ENCODE data around the gene DNAJB9. TPM values are rescaled to one million over a fixed set of nuclear protein-coding genes. Genes with fewer than 3 reads are reported as not detected.

The DNAJB9 gene
- total RNA-seq, 2 donors from 2014 or later: 7.8 to 24.7 TPM

DNA sequence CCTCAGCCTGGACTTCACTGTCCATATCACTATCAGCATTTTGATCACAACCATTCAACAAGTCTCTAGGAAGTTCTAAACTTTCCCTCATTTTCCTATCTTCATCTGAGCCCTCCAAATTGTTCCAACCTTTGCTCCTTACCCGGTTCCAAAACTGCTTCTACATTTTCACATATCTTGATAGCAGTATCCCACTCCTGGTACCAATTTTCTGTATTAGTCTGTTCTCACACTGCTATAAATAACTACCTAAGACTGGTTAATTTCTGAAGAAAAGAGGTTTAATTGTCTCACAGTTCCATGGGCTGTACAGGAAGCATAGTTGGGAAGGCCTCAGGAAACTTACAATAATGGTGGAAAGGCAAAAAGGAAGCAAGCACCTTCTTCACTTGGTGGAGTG lies 12.1 kb upstream of the DNAJB9 start:
- no peaks in the 10 kb centered on the region for H3K4me1 ChIP-seq
- H3K9me3 ChIP-seq: no peaks in the 10 kb centered on the region
- no peak for DNase-seq
- intact Hi-C loops (cut with DNase I): no loop called here
- H3K27ac ChIP-seq: no peak overlapping the region
- H3K27me3 ChIP-seq: no peaks in the 10 kb centered on the region
- H3K36me3 ChIP-seq: no peaks in the 10 kb centered on the region
- H3K4me3 ChIP-seq: no peak overlapping the region
- TF ChIP-seq, protein P1, sequence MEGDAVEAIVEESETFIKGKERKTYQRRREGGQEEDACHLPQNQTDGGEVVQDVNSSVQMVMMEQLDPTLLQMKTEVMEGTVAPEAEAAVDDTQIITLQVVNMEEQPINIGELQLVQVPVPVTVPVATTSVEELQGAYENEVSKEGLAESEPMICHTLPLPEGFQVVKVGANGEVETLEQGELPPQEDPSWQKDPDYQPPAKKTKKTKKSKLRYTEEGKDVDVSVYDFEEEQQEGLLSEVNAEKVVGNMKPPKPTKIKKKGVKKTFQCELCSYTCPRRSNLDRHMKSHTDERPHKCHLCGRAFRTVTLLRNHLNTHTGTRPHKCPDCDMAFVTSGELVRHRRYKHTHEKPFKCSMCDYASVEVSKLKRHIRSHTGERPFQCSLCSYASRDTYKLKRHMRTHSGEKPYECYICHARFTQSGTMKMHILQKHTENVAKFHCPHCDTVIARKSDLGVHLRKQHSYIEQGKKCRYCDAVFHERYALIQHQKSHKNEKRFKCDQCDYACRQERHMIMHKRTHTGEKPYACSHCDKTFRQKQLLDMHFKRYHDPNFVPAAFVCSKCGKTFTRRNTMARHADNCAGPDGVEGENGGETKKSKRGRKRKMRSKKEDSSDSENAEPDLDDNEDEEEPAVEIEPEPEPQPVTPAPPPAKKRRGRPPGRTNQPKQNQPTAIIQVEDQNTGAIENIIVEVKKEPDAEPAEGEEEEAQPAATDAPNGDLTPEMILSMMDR (IDR thresholded peaks at IDR 0.05): no peak
- no peak overlapping the region for H3K9ac ChIP-seq (ENCODE audit: low read depth in 2 of 2, low read length in 2 of 2)

DNA sequence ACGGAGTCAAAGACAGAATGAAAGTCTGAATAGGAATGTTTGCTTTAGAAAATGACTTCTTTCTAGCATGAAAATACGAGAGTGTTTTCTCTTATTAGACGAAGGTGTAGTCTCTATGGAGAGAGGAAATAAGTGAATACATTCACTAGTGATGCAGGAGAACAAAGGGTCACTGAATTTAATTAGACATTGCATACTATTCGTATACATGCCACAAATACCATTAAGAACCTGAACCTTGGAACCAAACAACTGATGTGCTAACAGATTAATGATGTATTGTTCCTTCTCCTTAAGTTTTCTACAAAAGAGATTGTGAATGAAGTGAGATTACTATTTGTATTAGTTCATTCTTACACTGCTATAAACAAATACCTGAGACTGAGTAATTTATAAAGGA lies 10.4 kb upstream of the DNAJB9 start:
- intact Hi-C loops (cut with DNase I): no loop called here
- Histone ChIP-seq H3K4me3 (no peak overlapping the region), H3K27ac (no peak overlapping the region), H3K9me3 (no peaks in the 10 kb centered on the region), H3K4me1 (no peaks in the 10 kb centered on the region), H3K36me3 (no peaks in the 10 kb centered on the region), H3K9ac (ENCODE audit: low read depth in 2 of 2, low read length in 2 of 2) (no peak overlapping the region), H3K27me3 (no peaks in the 10 kb centered on the region)
- TF ChIP-seq, protein P1 (IDR thresholded peaks at IDR 0.05): no peak
- no peak for DNase-seq

DNA sequence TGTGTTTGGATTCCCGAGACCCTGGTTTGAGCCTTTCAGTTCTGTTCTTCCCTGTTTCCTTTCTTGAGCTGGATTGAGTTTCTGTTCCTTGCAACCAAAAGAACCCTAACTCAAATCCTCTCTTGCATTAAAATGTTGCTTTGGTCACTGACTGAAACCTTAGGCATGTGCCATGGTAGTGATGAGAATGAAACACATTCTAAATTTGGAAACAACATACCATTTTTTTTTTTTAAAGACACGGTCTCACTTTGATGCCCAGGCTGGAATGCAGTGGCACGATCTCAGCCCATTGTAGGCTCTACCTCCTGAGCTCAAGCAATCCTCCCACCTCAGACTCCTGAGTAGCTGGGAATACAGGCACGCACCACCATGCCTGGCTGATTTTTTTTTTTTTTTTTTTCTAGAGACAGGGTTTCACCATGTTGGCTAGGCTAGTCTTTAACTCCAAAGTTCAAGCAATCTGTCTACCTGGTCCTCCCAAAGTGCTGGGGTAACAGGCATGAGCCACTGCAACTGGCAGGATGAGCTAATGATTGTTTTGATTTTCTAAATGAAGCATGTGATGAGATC lies 8.5 kb upstream of the DNAJB9 start:
- no peaks in the 10 kb centered on the region for H3K27me3 ChIP-seq
- no peak for DNase-seq
- H3K27ac ChIP-seq: no peak overlapping the region
- no peaks in the 10 kb centered on the region for H3K36me3 ChIP-seq
- no peaks in the 10 kb centered on the region for H3K4me1 ChIP-seq
- H3K9me3 ChIP-seq: no peaks in the 10 kb centered on the region
- H3K4me3 ChIP-seq: no peak overlapping the region
- no peak overlapping the region for H3K9ac ChIP-seq (ENCODE audit: low read depth in 2 of 2, low read length in 2 of 2)
- intact Hi-C loops (cut with DNase I): no loop called here
- TF ChIP-seq, protein P1 (IDR thresholded peaks at IDR 0.05): no peak

DNA sequence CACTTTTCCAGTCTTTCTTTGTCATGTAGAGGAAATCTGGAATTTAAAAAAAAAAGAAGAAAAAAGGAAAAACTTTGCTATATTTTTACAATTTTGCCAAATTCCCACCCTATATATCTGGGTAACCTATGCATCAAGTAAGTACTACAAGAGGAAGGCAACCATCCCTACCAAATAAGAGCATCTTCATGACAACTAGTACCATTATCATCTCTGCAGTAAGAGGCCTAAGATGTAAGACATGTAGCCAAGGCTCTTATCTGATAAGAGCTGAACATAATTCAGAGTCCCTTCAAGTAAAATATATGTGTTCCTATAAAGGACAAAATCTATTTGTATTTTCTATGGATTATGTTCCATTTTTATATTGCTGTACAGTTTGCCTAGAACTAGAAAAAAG lies 3.7 kb upstream of the DNAJB9 start:
- H3K4me3 ChIP-seq: no peak overlapping the region
- H3K27me3 ChIP-seq: no peaks in the 10 kb centered on the region
- H3K9me3 ChIP-seq: no peaks in the 10 kb centered on the region
- peaks cover 8% of the 10 kb centered on the region for H3K4me1 ChIP-seq
- no peak overlapping the region for H3K27ac ChIP-seq
- no peak overlapping the region for H3K9ac ChIP-seq (ENCODE audit: low read depth in 2 of 2, low read length in 2 of 2)
- no peak for DNase-seq
- TF ChIP-seq, protein P1 (IDR thresholded peaks at IDR 0.05): no peak
- intact Hi-C loops (cut with DNase I): loop anchor here (5.0 kb wide), 1 partner anchor 39 kb away; the partner anchor contains the start of gene PNPLA8
- no peaks in the 10 kb centered on the region for H3K36me3 ChIP-seq

DNA sequence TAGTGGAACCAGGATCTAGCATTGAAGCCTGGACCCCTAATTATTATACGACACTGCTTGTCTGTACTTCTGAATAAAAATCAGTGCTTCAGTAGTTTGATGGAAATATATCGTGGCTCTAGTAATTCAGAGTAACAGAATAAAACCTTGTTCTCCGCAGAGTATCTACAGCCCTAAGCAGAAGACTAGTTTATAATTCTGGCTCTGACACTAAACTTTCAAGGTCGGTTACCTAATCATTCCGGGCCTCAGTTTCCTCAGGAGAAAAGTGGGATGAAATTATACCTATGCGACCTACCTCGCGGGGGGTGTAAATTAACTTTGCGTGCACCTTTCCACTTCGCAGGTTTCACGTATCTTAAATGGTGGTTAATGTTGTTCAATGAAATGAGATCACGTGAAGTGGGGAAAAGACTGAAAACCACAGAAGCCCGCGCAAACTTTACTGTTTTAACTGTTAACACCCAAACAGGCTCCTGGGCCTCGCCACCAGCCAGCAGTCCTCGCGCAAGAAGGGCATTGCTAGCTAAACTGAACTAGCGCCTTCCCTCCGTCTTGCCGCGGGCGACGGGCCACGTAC lies 783 bp upstream of the DNAJB9 start:
- Histone ChIP-seq H3K36me3 (no peaks in the 10 kb centered on the region), H3K4me3 (peak overlapping the region; percentile 89), H3K27me3 (no peaks in the 10 kb centered on the region), H3K27ac (peak overlapping the region; percentile 98), H3K9ac (ENCODE audit: low read depth in 2 of 2, low read length in 2 of 2) (peak overlapping the region; percentile 80 to 88), H3K4me1 (peaks cover 12% of the 10 kb centered on the region), H3K9me3 (no peaks in the 10 kb centered on the region)
- TF ChIP-seq, protein P1 (IDR thresholded peaks at IDR 0.05): no peak
- no peak for DNase-seq
- intact Hi-C loops (cut with DNase I): loop anchor here (5.0 kb wide), 1 partner anchor 42 kb away; the partner anchor contains the start of gene PNPLA8

Data from colonic mucosa (tissue), 4 donors.